Endothelial cell of umbilical vein (primary cell): Measurements from ENCODE around the gene FAM50B. TPM values are rescaled to one million over a fixed set of nuclear protein-coding genes. Genes with fewer than 3 reads are reported as not detected.
"Not testable (repeated sequence)": the region's sequence is repeated elsewhere in the genome, so short reads cannot be mapped to it uniquely, and the experiment has no call there.

ENCODE experiments used
- BruUV-seq: library from RNA; stranded (reverse); fragments of 400-500 nt; replicated peaks from 2 replicates; lab custom pipeline; 2021; lab: Mats Ljungman, UMichigan
- CTCF ChIA-PET: fragments of 300-600, 350-600 bp; sonication (Branson Sonifier 250); formaldehyde crosslinking; loops from one replicate; lab custom pipeline; 2021; ENCODE audit warnings: antibody characterized with exemption, inconsistent platforms; lab: Charles Lee
- POLR2A ChIA-PET: fragments of 300-600, 350-600 bp; sonication (Branson Sonifier 250); formaldehyde crosslinking; loops from one replicate; lab custom pipeline; 2021; ENCODE audit warnings: antibody characterized with exemption, inconsistent platforms; lab: Charles Lee
- DNase-seq: peaks from one replicate; pipeline ENCODE4 v3.0.0-alpha.2; 2011; ENCODE audit warnings: low read depth, low spot score
- FAIRE-seq: peaks from 2 replicates; lab custom pipeline; 2011; peaks lifted over from hg19 to GRCh38; lab: Jason Lieb, UNC
- H2AFZ ChIP-seq: 2 replicates; pipeline ENCODE4 v1.6.0; 2012; ENCODE audit warnings: low read depth, low read length, control low read depth, inconsistent platforms
- H3K27ac ChIP-seq: 2 replicates; pipeline ENCODE4 v1.5.1; 2011; ENCODE audit warnings: low read depth, mild to moderate bottlenecking, control low read depth, low read length, moderate library complexity; ENCODE audit not compliant: insufficient read depth
- H3K27me3 ChIP-seq, 2 experiments: 2 replicates each; pipeline versions ENCODE4 v1.6.0 to v1.6.1; 2011; ENCODE audit warnings: low read length in 2 of 2, mixed read lengths in 1 of 2; ENCODE audit not compliant: control insufficient read depth in 2 of 2, insufficient read depth in 2 of 2
- H3K36me3 ChIP-seq, 2 experiments: 2 replicates in 1 of 2; 3 replicates in 1 of 2; pipeline ENCODE4 v1.5.1; 2011; ENCODE audit warnings: low read length in 2 of 2, mild to moderate bottlenecking in 1 of 2, moderate library complexity in 1 of 2; ENCODE audit not compliant: control insufficient read depth in 2 of 2, insufficient read depth in 2 of 2; ENCODE audit errors: extremely low read depth in 1 of 2
- H3K4me1 ChIP-seq: 3 replicates; pipeline ENCODE4 v1.5.1; 2011; ENCODE audit warnings: mild to moderate bottlenecking, low read length; ENCODE audit not compliant: control insufficient read depth, insufficient read depth; ENCODE audit errors: extremely low read depth
- H3K4me2 ChIP-seq: 2 replicates; pipeline ENCODE4 v1.6.1; 2011; ENCODE audit warnings: low read length, control low read depth, mixed read lengths; ENCODE audit not compliant: insufficient read depth
- H3K4me3 ChIP-seq, 3 experiments: fragments of 200-600 bp in 1 of 3; sonication (generic), shearing (Covaris generic) in 1 of 3; replicated peaks in 1 of 3; 2 replicates each; pipeline ENCODE4 v1.5.1; 2011 to 2016; ENCODE audit warnings: control low read depth in 3 of 3, low read length in 3 of 3, mild to moderate bottlenecking in 2 of 3, inconsistent platforms in 1 of 3, low read depth in 1 of 3, moderate library complexity in 1 of 3; ENCODE audit not compliant: insufficient read depth in 1 of 3
- H3K79me2 ChIP-seq: 2 replicates; pipeline ENCODE4 v1.6.0; 2012; ENCODE audit warnings: low read length, inconsistent platforms; ENCODE audit not compliant: control insufficient read depth, insufficient read depth
- H3K9ac ChIP-seq: replicated peaks from 2 replicates; pipeline ENCODE3; 2011; ENCODE audit warnings: low read length, control low read depth; ENCODE audit not compliant: insufficient read depth; ENCODE audit errors: extremely low read depth
- H3K9me1 ChIP-seq: replicated peaks from 3 replicates; pipeline ENCODE4 v1.6.0; 2011; ENCODE audit warnings: mild to moderate bottlenecking, low read length; ENCODE audit not compliant: control insufficient read depth, insufficient read depth; ENCODE audit errors: extremely low read depth
- H3K9me3 ChIP-seq: replicated peaks from 2 replicates; pipeline ENCODE4 v1.5.1; 2012; ENCODE audit warnings: low read length, inconsistent platforms; ENCODE audit not compliant: control insufficient read depth, insufficient read depth
- H4K20me1 ChIP-seq: replicated peaks from 2 replicates; pipeline ENCODE3; 2011; ENCODE audit warnings: mild to moderate bottlenecking, low read length; ENCODE audit not compliant: control insufficient read depth, insufficient read depth; ENCODE audit errors: extremely low read depth
- EZH2 ChIP-seq: IDR thresholded peaks from 2 replicates; pipeline ENCODE4 v1.6.1; 2012; ENCODE audit warnings: borderline replicate concordance, low read depth, mild to moderate bottlenecking, moderate library complexity, low read length, inconsistent platforms; ENCODE audit not compliant: severe bottlenecking
- FOS ChIP-seq: IDR thresholded peaks from 2 replicates; pipeline ENCODE4 v1.6.1; 2011; ENCODE audit warnings: mild to moderate bottlenecking, low read length, moderate library complexity, borderline replicate concordance; ENCODE audit not compliant: insufficient read depth
- GATA2 ChIP-seq: IDR thresholded peaks from 2 replicates; pipeline ENCODE4 v1.7.0; 2011; ENCODE audit warnings: low read depth, mild to moderate bottlenecking, moderate library complexity, mixed read lengths, low read length; ENCODE audit not compliant: insufficient read length, insufficient read depth
- JUN ChIP-seq: IDR thresholded peaks from 2 replicates; pipeline ENCODE4 v1.6.1; 2011; ENCODE audit warnings: borderline replicate concordance, low read depth; ENCODE audit not compliant: insufficient read length, insufficient read depth
- MYC ChIP-seq: IDR thresholded peaks from one replicate; pipeline ENCODE4 v1.6.1; 2011; ENCODE audit warnings: mild to moderate bottlenecking, low read depth, low read length
- POLR2A ChIP-seq: IDR thresholded peaks from 2 replicates; pipeline ENCODE4 v1.6.1; 2012; ENCODE audit warnings: low read depth, mild to moderate bottlenecking, control low read depth, low read length
- POLR2AphosphoS5 ChIP-seq: IDR thresholded peaks from 2 replicates; pipeline ENCODE4 v1.6.1; 2012; ENCODE audit warnings: low read depth, mild to moderate bottlenecking, control low read depth, low read length, moderate library complexity; ENCODE audit not compliant: insufficient read depth
- dilution Hi-C: fragments of 300-500 bp; cut with MboI; formaldehyde crosslinking; loops from one replicate; pipeline ENCODE4 v1.15.0; 2019; ENCODE audit warnings: low sequenced_read_pairs; ENCODE audit not compliant: extremely low pct_ligation_motif_present
- intact Hi-C: fragments of 100-400 bp; cut with micrococcal nuclease; formaldehyde crosslinking; loops from one replicate; pipeline ENCODE4 v1.10.0; 2022
- polyA plus RNA-seq, 4 experiments: library from polyadenylated mRNA; depleted of rRNA in 3 of 4; stranded (reverse) in 3 of 4; unstranded in 1 of 4; fragments of >200 nt; gene quantifications; 2 replicates each; pipeline versions ENCODE4 v1.2.1 to v1.2.3, GENCODE V29; 2011 to 2012; ENCODE audit warnings: missing spikeins in 1 of 4
- total RNA-seq: library from RNA; stranded (reverse); gene quantifications from 2 replicates; pipeline ENCODE4 v1.2.3, GENCODE V29; 2021
- TF ChIP-seq, protein P1 (sequence below), 2 donors: IDR thresholded peaks; 1 replicate in 1 of 2; 2 replicates in 1 of 2; pipeline ENCODE4 v1.5.1; 2011; ENCODE audit warnings: low read length in 2 of 2, mild to moderate bottlenecking in 2 of 2, moderate library complexity in 2 of 2, control low read depth in 1 of 2, inconsistent platforms in 1 of 2, low read depth in 1 of 2; ENCODE audit not compliant: insufficient read depth in 1 of 2; ENCODE audit errors: extremely low read depth in 1 of 2
- TF ChIP-seq, protein P2 (sequence below): IDR thresholded peaks from 2 replicates; pipeline ENCODE4 v1.6.1; 2011; ENCODE audit not compliant: insufficient read depth, insufficient read length

Gene FAM50B
- total and polyA plus RNA-seq, 2 donors (not counting 3 experiments of a cell fraction or from before 2014, with no cell fraction given), result 10.0 to 14.1 TPM

DNA sequence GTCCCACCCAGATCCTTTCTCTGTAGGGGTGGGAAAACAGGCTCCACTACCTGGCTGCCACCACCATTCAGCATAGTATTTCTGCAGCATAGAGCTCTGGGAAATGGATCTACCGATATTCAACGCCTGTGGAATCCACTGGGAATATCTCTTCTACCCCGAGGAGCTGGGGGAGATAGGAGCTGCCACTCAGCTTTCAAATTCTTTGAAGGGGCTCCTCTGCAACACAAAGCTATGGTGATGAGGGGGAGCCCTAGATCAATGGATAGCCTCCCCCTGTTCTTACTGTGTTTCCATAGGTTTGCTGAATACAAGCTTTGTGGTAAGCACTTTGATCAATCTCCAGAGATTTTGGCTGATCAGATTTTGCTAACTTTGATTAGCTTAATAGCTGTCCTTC is 12.9 kb downstream of the FAM50B start:
- intact Hi-C loops, result no loop called here
- no peaks in the 10 kb centered on the region for H3K9me1 ChIP-seq
- no peak overlapping the region for H3K4me3 ChIP-seq
- DNase-seq (no peak), FAIRE-seq (no peak)
- no peak overlapping the region for H3K4me2 ChIP-seq
- CTCF ChIA-PET, result interaction anchor here (0.7 to 2.3 kb wide), 8 partner anchors 9 to 116 kb away, joined by 3 to 19 read pairs (median 4); partner anchors contain the start of gene FAM50B
- H2AFZ ChIP-seq, result no peak overlapping the region
- POLR2A ChIA-PET, result no interaction called here
- H3K9ac ChIP-seq, result no peak overlapping the region
- no peaks in the 10 kb centered on the region for H3K79me2 ChIP-seq
- H3K27me3 ChIP-seq, result no peaks in the 10 kb centered on the region
- dilution Hi-C loops, result no loop called here
- no peaks in the 10 kb centered on the region for H3K4me1 ChIP-seq
- H4K20me1 ChIP-seq, result no peaks in the 10 kb centered on the region
- H3K9me3 ChIP-seq, result no peaks in the 10 kb centered on the region
- TF ChIP-seq EZH2 (no peak), POLR2AphosphoS5 (no peak), GATA2 (no peak), FOS (no peak), MYC (no peak), POLR2A (no peak), JUN (no peak)
- TF ChIP-seq, protein P1, sequence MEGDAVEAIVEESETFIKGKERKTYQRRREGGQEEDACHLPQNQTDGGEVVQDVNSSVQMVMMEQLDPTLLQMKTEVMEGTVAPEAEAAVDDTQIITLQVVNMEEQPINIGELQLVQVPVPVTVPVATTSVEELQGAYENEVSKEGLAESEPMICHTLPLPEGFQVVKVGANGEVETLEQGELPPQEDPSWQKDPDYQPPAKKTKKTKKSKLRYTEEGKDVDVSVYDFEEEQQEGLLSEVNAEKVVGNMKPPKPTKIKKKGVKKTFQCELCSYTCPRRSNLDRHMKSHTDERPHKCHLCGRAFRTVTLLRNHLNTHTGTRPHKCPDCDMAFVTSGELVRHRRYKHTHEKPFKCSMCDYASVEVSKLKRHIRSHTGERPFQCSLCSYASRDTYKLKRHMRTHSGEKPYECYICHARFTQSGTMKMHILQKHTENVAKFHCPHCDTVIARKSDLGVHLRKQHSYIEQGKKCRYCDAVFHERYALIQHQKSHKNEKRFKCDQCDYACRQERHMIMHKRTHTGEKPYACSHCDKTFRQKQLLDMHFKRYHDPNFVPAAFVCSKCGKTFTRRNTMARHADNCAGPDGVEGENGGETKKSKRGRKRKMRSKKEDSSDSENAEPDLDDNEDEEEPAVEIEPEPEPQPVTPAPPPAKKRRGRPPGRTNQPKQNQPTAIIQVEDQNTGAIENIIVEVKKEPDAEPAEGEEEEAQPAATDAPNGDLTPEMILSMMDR (IDR thresholded peaks at IDR 0.05; ENCODE audit: extremely low read depth in 1 of 2, insufficient read depth in 1 of 2, low read depth in 1 of 2, low read length in 2 of 2), result no peak
- TF ChIP-seq, protein P2, sequence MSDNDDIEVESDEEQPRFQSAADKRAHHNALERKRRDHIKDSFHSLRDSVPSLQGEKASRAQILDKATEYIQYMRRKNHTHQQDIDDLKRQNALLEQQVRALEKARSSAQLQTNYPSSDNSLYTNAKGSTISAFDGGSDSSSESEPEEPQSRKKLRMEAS, result no peak
- no peaks in the 10 kb centered on the region for H3K36me3 ChIP-seq
- no TSS peak for BruUV-seq
- no peak overlapping the region for H3K27ac ChIP-seq

DNA sequence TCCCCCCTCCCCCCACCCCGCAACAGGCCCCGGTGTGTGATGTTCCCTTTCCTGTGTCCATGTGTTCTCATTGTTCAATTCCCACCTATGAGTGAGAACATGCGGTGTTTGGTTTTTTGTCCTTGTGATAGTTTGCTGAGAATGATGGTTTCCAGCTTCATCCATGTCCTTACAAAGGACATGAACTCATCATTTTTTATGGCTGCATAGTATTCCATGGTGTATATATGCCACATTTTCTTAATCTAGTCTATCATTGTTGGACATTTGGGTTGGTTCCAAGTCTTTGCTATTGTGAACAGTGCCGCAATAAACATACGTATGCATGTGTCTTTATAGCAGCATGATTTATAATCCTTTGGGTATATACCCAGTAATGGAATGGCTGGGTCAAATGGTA is 14.1 kb downstream of the FAM50B start:
- H3K9me1 ChIP-seq, DNase-seq, H3K36me3 ChIP-seq, H3K4me1 ChIP-seq, CTCF ChIA-PET, H3K9me3 ChIP-seq, H3K27me3 ChIP-seq, dilution Hi-C loops, H3K27ac ChIP-seq, H3K4me2 ChIP-seq, H3K79me2 ChIP-seq, POLR2A ChIA-PET, H3K9ac ChIP-seq, intact Hi-C loops, H3K4me3 ChIP-seq, H2AFZ ChIP-seq, FAIRE-seq, H4K20me1 ChIP-seq, BruUV-seq: not testable (repeated sequence)
